Measurements from ENCODE around the gene CYTH3.
"Not testable (repeated sequence)": the region's sequence is repeated elsewhere in the genome, so short reads cannot be mapped to it uniquely, and the experiment has no call there.

Gene CYTH3

GRCh38 chr7:6163402-6163801 lies 109.0 kb downstream of the CYTH3 start:
- no peak for DNase-seq

GRCh38 chr7:6162650-6163366 lies 109.6 kb downstream of the CYTH3 start:
- no peak for DNase-seq

- DNase-seq, result no peak
These were observed 110.1 kb downstream of the CYTH3 start for GRCh38 chr7:6162331-6162620.

GRCh38 chr7:6161463-6162330 lies 110.7 kb downstream of the CYTH3 start:
- DNase-seq, result no peak

- DNase-seq, result no peak
These were observed 112.2 kb downstream of the CYTH3 start for GRCh38 chr7:6160191-6160623.

GRCh38 chr7:6159524-6160031 lies 112.8 kb downstream of the CYTH3 start:
- no peak for DNase-seq

- DNase-seq, result no peak
These were observed 113.3 kb downstream of the CYTH3 start for GRCh38 chr7:6159097-6159483.

- no peak for DNase-seq
These were observed 113.9 kb downstream of the CYTH3 start for GRCh38 chr7:6158424-6159096.

- no peak for DNase-seq
These were observed 114.6 kb downstream of the CYTH3 start for GRCh38 chr7:6157685-6158423.

- no peak for DNase-seq
These were observed 115.7 kb downstream of the CYTH3 start for GRCh38 chr7:6156734-6157133.

GRCh38 chr7:6155596-6155995 lies 116.8 kb downstream of the CYTH3 start:
- no peak for DNase-seq

GRCh38 chr7:6154542-6155404 lies 117.7 kb downstream of the CYTH3 start:
- DNase-seq, result no peak

GRCh38 chr7:6153646-6154541 lies 118.5 kb downstream of the CYTH3 start:
- no peak for DNase-seq

GRCh38 chr7:6151994-6152735 lies 120.3 kb downstream of the CYTH3 start:
- no peak for DNase-seq

GRCh38 chr7:6151527-6151926 lies 120.9 kb downstream of the CYTH3 start:
- not testable (repeated sequence) for DNase-seq

GRCh38 chr7:6149996-6150395 lies 122.4 kb downstream of the CYTH3 start:
- DNase-seq, result no peak

- DNase-seq, result no peak
These were observed 123.6 kb downstream of the CYTH3 start for GRCh38 chr7:6148724-6149360.

GRCh38 chr7:6147627-6148026 lies 124.8 kb downstream of the CYTH3 start:
- DNase-seq, result no peak

GRCh38 chr7:6146666-6147065 lies 125.8 kb downstream of the CYTH3 start:
- DNase-seq, result no peak

GRCh38 chr7:6143997-6144396 lies 128.4 kb downstream of the CYTH3 start:
- DNase-seq, result no peak
